HG03066 (cell line): Measurements from ENCODE around the gene IFI30.
"Not testable (repeated sequence)": the region's sequence is repeated elsewhere in the genome, so short reads cannot be mapped to it uniquely, and the experiment has no call there.

Experiments used
- ATAC-seq: cut with Tn5 transposase; IDR thresholded peaks from one replicate; pipeline ENCODE4 v1.9.1; 2021; ENCODE audit warnings: low read depth; ENCODE audit not compliant: unreplicated experiment

Gene IFI30

GRCh38 chr19:18152442-18152816 lies 21.2 kb upstream of the IFI30 start:
- peak; percentile 76 for ATAC-seq

- ATAC-seq = peak; percentile 65
Observed at GRCh38 chr19:18152817-18153555, 20.6 kb upstream of the IFI30 start, which contains the start of gene PIK3R2. PIK3R2 (plus strand) TSS chr19:18153163; CDS start chr19:18155880, 2,717 bp downstream.

GRCh38 chr19:18153556-18154134 lies 20.0 kb upstream of the IFI30 start:
- no peak for ATAC-seq

- ATAC-seq = no peak
Observed at GRCh38 chr19:18155095-18156087, 18.2 kb upstream of the IFI30 start.

- ATAC-seq = no peak
Observed at GRCh38 chr19:18156268-18156667, 17.3 kb upstream of the IFI30 start.

- no peak for ATAC-seq
Observed at GRCh38 chr19:18156841-18157464, 16.7 kb upstream of the IFI30 start.

GRCh38 chr19:18157465-18158063 lies 16.0 kb upstream of the IFI30 start:
- ATAC-seq = no peak

GRCh38 chr19:18158467-18158866 lies 15.1 kb upstream of the IFI30 start:
- no peak for ATAC-seq

- ATAC-seq = not testable (repeated sequence)
Observed at GRCh38 chr19:18159059-18159616, 14.5 kb upstream of the IFI30 start.

GRCh38 chr19:18159810-18160209 lies 13.8 kb upstream of the IFI30 start:
- no peak for ATAC-seq

- no peak for ATAC-seq
Observed at GRCh38 chr19:18160493-18160970, 13.1 kb upstream of the IFI30 start.

GRCh38 chr19:18160971-18161635 lies 12.5 kb upstream of the IFI30 start:
- ATAC-seq = no peak

- ATAC-seq = no peak
Observed at GRCh38 chr19:18161636-18162002, 12.0 kb upstream of the IFI30 start.

GRCh38 chr19:18164072-18164471 lies 9.5 kb upstream of the IFI30 start:
- no peak for ATAC-seq

- no peak for ATAC-seq
Observed at GRCh38 chr19:18165794-18166544, 7.6 kb upstream of the IFI30 start.

GRCh38 chr19:18167011-18167410 lies 6.6 kb upstream of the IFI30 start:
- no peak for ATAC-seq

- no peak for ATAC-seq
Observed at GRCh38 chr19:18167975-18168645, 5.5 kb upstream of the IFI30 start.
